IMR-90 (cell line): ENCODE results near the gene LPCAT2. TPM values are rescaled to one million over a fixed set of nuclear protein-coding genes. Genes with fewer than 3 reads are reported as not detected.

ENCODE experiments used
- ATAC-seq: fragments of 200-7000 bp; cut with Tn5 transposase; 2 replicates; pipeline ENCODE4 v1.9.1; 2020; ENCODE audit warnings: low read depth, mild to moderate bottlenecking, moderate library complexity
- BruUV-seq: library from RNA; stranded (reverse); fragments of 400-500 nt; replicated peaks from 2 replicates; lab custom pipeline; 2021; lab: Mats Ljungman, UMichigan
- CTCF ChIA-PET: fragments of 300-600 bp; formaldehyde crosslinking; extraction: SDS; loops from one replicate; lab custom pipeline; 2021; ENCODE audit warnings: antibody characterized with exemption; lab: Yijun Ruan, JAX
- POLR2A ChIA-PET: fragments of 300-600 bp; sonication (Branson Sonifier 250); formaldehyde crosslinking; loops from one replicate; lab custom pipeline; 2022; ENCODE audit warnings: antibody characterized with exemption; ENCODE audit not compliant: unreplicated experiment; lab: Charles Lee
- DNase-seq: peaks from one replicate; pipeline ENCODE4 v3.0.0; 2013
- H2AFZ ChIP-seq: replicated peaks from 2 replicates; pipeline ENCODE3; 2013; ENCODE audit warnings: low read length, mild to moderate bottlenecking; ENCODE audit not compliant: poor library complexity
- H2AK5ac ChIP-seq: 2 replicates; pipeline ENCODE4 v1.6.1; 2013; ENCODE audit warnings: low read depth, low read length, inconsistent platforms
- H2AK9ac ChIP-seq: replicated peaks from 2 replicates; pipeline ENCODE3; 2013; ENCODE audit warnings: mild to moderate bottlenecking, low read depth, low read length, moderate library complexity; ENCODE audit not compliant: poor library complexity
- H2BK120ac ChIP-seq: 2 replicates; pipeline ENCODE4 v1.6.1; 2013; ENCODE audit warnings: low read depth, low read length, inconsistent platforms
- H2BK15ac ChIP-seq: 3 replicates; pipeline ENCODE4 v1.6.1; 2013; ENCODE audit warnings: low read depth, low read length, inconsistent platforms
- H2BK20ac ChIP-seq: 2 replicates; pipeline ENCODE4 v1.6.1; 2013; ENCODE audit warnings: low read depth, mild to moderate bottlenecking, inconsistent platforms, low read length, moderate library complexity
- H2BK5ac ChIP-seq: 2 replicates; pipeline ENCODE4 v1.6.1; 2013; ENCODE audit warnings: mild to moderate bottlenecking, low read depth, low read length, inconsistent platforms; ENCODE audit not compliant: poor library complexity, severe bottlenecking
- H3K14ac ChIP-seq: replicated peaks from 2 replicates; pipeline ENCODE4 v1.6.1; 2013; ENCODE audit warnings: low read depth, low read length, inconsistent platforms
- H3K18ac ChIP-seq: 2 replicates; pipeline ENCODE4 v1.6.1; 2013; ENCODE audit warnings: low read depth, low read length, control low read depth
- H3K23ac ChIP-seq: 2 replicates; pipeline ENCODE4 v1.6.1; 2013; ENCODE audit warnings: low read depth, low read length, inconsistent platforms
- H3K27ac ChIP-seq: 2 replicates; pipeline ENCODE4 v1.5.1; 2013; ENCODE audit warnings: mild to moderate bottlenecking, control low read depth, low read length; ENCODE audit not compliant: insufficient read depth
- H3K27me3 ChIP-seq: 2 replicates; pipeline ENCODE4 v1.6.1; 2013; ENCODE audit warnings: low read length; ENCODE audit not compliant: control insufficient read depth, insufficient read depth
- H3K36me3 ChIP-seq: 2 replicates; pipeline ENCODE4 v1.6.1; 2013; ENCODE audit warnings: low read length, mixed read lengths; ENCODE audit not compliant: control insufficient read depth, insufficient read depth
- H3K4ac ChIP-seq: 2 replicates; pipeline ENCODE4 v1.6.1; 2013; ENCODE audit warnings: low read depth, low read length, inconsistent platforms
- H3K4me1 ChIP-seq: 2 replicates; pipeline ENCODE4 v1.6.1; 2013; ENCODE audit warnings: low read length, mixed read lengths; ENCODE audit not compliant: control insufficient read depth, insufficient read depth
- H3K4me2 ChIP-seq: 2 replicates; pipeline ENCODE4 v1.6.1; 2013; ENCODE audit warnings: low read depth, mild to moderate bottlenecking, control low read depth, low read length, moderate library complexity
- H3K4me3 ChIP-seq: 2 replicates; pipeline ENCODE4 v1.5.1; 2013; ENCODE audit warnings: low read depth, mild to moderate bottlenecking, control low read depth, low read length, moderate library complexity; ENCODE audit not compliant: insufficient read depth
- H3K56ac ChIP-seq: 2 replicates; pipeline ENCODE4 v1.6.1; 2013; ENCODE audit warnings: low read length, inconsistent platforms; ENCODE audit not compliant: insufficient read depth; ENCODE audit errors: extremely low read depth
- H3K79me1 ChIP-seq, 2 experiments: 2 replicates each; pipeline ENCODE4 v1.6.1; 2013; ENCODE audit warnings: low read length in 2 of 2, inconsistent platforms in 1 of 2, low read depth in 1 of 2
- H3K9ac ChIP-seq: 2 replicates; pipeline ENCODE4 v1.6.1; 2013; ENCODE audit warnings: low read depth, low read length, control low read depth
- H3K9me1 ChIP-seq: 2 replicates; pipeline ENCODE4 v1.6.1; 2013; ENCODE audit warnings: low read length, inconsistent platforms; ENCODE audit not compliant: insufficient read depth
- H3K9me3 ChIP-seq: 2 replicates; pipeline ENCODE4 v1.6.1; 2013; ENCODE audit warnings: low read length; ENCODE audit not compliant: control insufficient read depth, insufficient read depth
- H4K20me1 ChIP-seq: 2 replicates; pipeline ENCODE4 v1.6.1; 2013; ENCODE audit warnings: low read length, inconsistent platforms; ENCODE audit not compliant: insufficient read depth
- H4K5ac ChIP-seq: 2 replicates; pipeline ENCODE4 v1.6.1; 2013; ENCODE audit warnings: mild to moderate bottlenecking, low read depth, low read length, control low read depth
- H4K8ac ChIP-seq, 2 experiments: 2 replicates each; pipeline ENCODE4 v1.6.1; 2013; ENCODE audit warnings: low read depth in 2 of 2, low read length in 2 of 2, control low read depth in 1 of 2, inconsistent platforms in 1 of 2
- H4K91ac ChIP-seq: 2 replicates; pipeline ENCODE4 v1.6.1; 2013; ENCODE audit warnings: low read depth, low read length, inconsistent platforms; ENCODE audit not compliant: insufficient read depth
- BHLHE40 ChIP-seq: fragments of 150-350 bp; IDR thresholded peaks from 2 replicates; pipeline ENCODE4 v1.6.1; 2016; ENCODE audit warnings: mild to moderate bottlenecking, low read depth, low read length
- CEBPB ChIP-seq: IDR thresholded peaks from 2 replicates; pipeline ENCODE4 v1.6.1; 2012; ENCODE audit warnings: low read depth, low read length, improper control_type of control experiment
- CHD1 ChIP-seq: IDR thresholded peaks from 2 replicates; pipeline ENCODE4 v1.6.1; 2012; ENCODE audit warnings: low read depth, low read length, improper control_type of control experiment
- ELK1 ChIP-seq: fragments of 150-350 bp; IDR thresholded peaks from 2 replicates; pipeline ENCODE4 v1.6.1; 2016; ENCODE audit warnings: low read depth, mild to moderate bottlenecking, low read length, moderate library complexity, borderline replicate concordance
- MAZ ChIP-seq: IDR thresholded peaks from 2 replicates; pipeline ENCODE4 v1.6.1; 2012; ENCODE audit warnings: low read depth, mild to moderate bottlenecking, low read length, improper control_type of control experiment, moderate library complexity, borderline replicate concordance
- MXI1 ChIP-seq: IDR thresholded peaks from 2 replicates; pipeline ENCODE4 v1.6.1; 2012; ENCODE audit warnings: low read depth, mild to moderate bottlenecking, low read length, moderate library complexity, borderline replicate concordance
- POLR2A ChIP-seq: IDR thresholded peaks from 2 replicates; pipeline ENCODE4 v1.6.1; 2012; ENCODE audit warnings: mild to moderate bottlenecking, low read depth, low read length
- RFX5 ChIP-seq: IDR thresholded peaks from 2 replicates; pipeline ENCODE4 v1.8.0; 2012; ENCODE audit warnings: low read depth, mild to moderate bottlenecking, low read length, moderate library complexity
- WGBS, 2 experiments: methylation state at CpG; one replicate each; pipeline versions ENCODE4 v1.1.5 to v1.1.7; 2013; ENCODE audit warnings: missing lambda C conversion rate in 2 of 2; ENCODE audit not compliant: insufficient read length in 1 of 2; ENCODE audit errors: extremely low coverage in 2 of 2; 5-methylcytosine and 5-hydroxymethylcytosine counted together
- dilution Hi-C: fragments of 300-500 bp; cut with HindIII; formaldehyde crosslinking; loops from one replicate; pipeline ENCODE4 v1.14.3; 2018; ENCODE audit warnings: low sequenced_read_pairs; ENCODE audit not compliant: unreplicated experiment
- in situ Hi-C: fragments of 300-500 bp; cut with MboI; formaldehyde crosslinking; loops from 3 replicates; pipeline ENCODE4 v1.14.3; 2019; ENCODE audit warnings: low sequenced_read_pairs, inconsistent platforms, mixed read lengths
- intact Hi-C: fragments of 100-400 bp; cut with micrococcal nuclease; formaldehyde crosslinking; loops from 2 replicates; pipeline ENCODE4 v1.10.0; 2022
- polyA plus RNA-seq, 3 experiments: library from polyadenylated mRNA; depleted of rRNA; stranded (reverse); fragments of >200 nt; gene quantifications; 2 replicates each; pipeline ENCODE4 v1.2.3, GENCODE V29; 2012; ENCODE audit warnings: low replicate concordance in 1 of 3
- total RNA-seq: library from RNA; depleted of rRNA; stranded (reverse); fragments of >200 nt; gene quantifications from 2 replicates; pipeline ENCODE4 v1.2.3, GENCODE V29; 2012
- TF ChIP-seq, protein P1 (sequence below): conservative IDR thresholded peaks from 2 replicates; pipeline ENCODE4 v1.5.1; 2012; ENCODE audit warnings: mild to moderate bottlenecking, low read depth, low read length, improper control_type of control experiment
- TF ChIP-seq, protein P2 (sequence below): fragments of 150-350 bp; IDR thresholded peaks from 2 replicates; pipeline ENCODE4 v1.6.1; 2017; ENCODE audit warnings: mild to moderate bottlenecking, antibody characterized with exemption, low read length, low read depth

LPCAT2 gene
- total and polyA plus RNA-seq, 2 of the 4 experiments (the other 2 are of a cell fraction): 8.6 to 8.7 TPM

GRCh38 chr16:55615071-55615470 is 106.2 kb downstream of the LPCAT2 start:
- H4K20me1 ChIP-seq: no peaks in the 10 kb centered on the region
- BruUV-seq: no TSS peak
- DNase-seq: no peak
- no peak overlapping the region for H3K14ac ChIP-seq
- no peak overlapping the region for H2BK20ac ChIP-seq
- H2BK15ac ChIP-seq: no peak overlapping the region
- no peak overlapping the region for H3K27ac ChIP-seq
- dilution Hi-C loops (no loop called here), intact Hi-C loops (no loop called here), in situ Hi-C loops (no loop called here)
- no peak overlapping the region for H2AK9ac ChIP-seq
- no peaks in the 10 kb centered on the region for H3K9me1 ChIP-seq
- H2BK120ac ChIP-seq: no peak overlapping the region
- H3K56ac ChIP-seq: no peak overlapping the region
- no peak for ATAC-seq
- ChIA-PET POLR2A (no interaction called here), CTCF (no interaction called here)
- no peak overlapping the region for H3K18ac ChIP-seq
- no peak overlapping the region for H2AFZ ChIP-seq
- H4K8ac ChIP-seq: no peak overlapping the region
- TF ChIP-seq ELK1 (no peak), CHD1 (no peak), BHLHE40 (no peak), RFX5 (no peak), MXI1 (no peak), POLR2A (no peak), MAZ (no peak), CEBPB (no peak)
- TF ChIP-seq, protein P1, sequence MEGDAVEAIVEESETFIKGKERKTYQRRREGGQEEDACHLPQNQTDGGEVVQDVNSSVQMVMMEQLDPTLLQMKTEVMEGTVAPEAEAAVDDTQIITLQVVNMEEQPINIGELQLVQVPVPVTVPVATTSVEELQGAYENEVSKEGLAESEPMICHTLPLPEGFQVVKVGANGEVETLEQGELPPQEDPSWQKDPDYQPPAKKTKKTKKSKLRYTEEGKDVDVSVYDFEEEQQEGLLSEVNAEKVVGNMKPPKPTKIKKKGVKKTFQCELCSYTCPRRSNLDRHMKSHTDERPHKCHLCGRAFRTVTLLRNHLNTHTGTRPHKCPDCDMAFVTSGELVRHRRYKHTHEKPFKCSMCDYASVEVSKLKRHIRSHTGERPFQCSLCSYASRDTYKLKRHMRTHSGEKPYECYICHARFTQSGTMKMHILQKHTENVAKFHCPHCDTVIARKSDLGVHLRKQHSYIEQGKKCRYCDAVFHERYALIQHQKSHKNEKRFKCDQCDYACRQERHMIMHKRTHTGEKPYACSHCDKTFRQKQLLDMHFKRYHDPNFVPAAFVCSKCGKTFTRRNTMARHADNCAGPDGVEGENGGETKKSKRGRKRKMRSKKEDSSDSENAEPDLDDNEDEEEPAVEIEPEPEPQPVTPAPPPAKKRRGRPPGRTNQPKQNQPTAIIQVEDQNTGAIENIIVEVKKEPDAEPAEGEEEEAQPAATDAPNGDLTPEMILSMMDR: no peak
- TF ChIP-seq, protein P2, sequence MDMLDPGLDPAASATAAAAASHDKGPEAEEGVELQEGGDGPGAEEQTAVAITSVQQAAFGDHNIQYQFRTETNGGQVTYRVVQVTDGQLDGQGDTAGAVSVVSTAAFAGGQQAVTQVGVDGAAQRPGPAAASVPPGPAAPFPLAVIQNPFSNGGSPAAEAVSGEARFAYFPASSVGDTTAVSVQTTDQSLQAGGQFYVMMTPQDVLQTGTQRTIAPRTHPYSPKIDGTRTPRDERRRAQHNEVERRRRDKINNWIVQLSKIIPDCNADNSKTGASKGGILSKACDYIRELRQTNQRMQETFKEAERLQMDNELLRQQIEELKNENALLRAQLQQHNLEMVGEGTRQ: no peak
- H3K4me3 ChIP-seq: no peak overlapping the region
- no peaks in the 10 kb centered on the region for H3K4me1 ChIP-seq
- no peaks in the 10 kb centered on the region for H3K79me1 ChIP-seq
- no peak overlapping the region for H3K9ac ChIP-seq
- H2AK5ac ChIP-seq: no peak overlapping the region
- no peak overlapping the region for H3K23ac ChIP-seq
- H3K4me2 ChIP-seq: no peak overlapping the region
- no peak overlapping the region for H4K91ac ChIP-seq
- no peaks in the 10 kb centered on the region; the same call in 1 of the 2 replicates for H3K27me3 ChIP-seq
- no peaks in the 10 kb centered on the region for H3K36me3 ChIP-seq
- no peaks in the 10 kb centered on the region for H3K9me3 ChIP-seq
- H2BK5ac ChIP-seq: no peak overlapping the region
- 63% methylated on average over 1 of the region's 3 CpGs; no CpG with 5 or more reads in 1 of the 2 experiments for WGBS, 2 experiments
- H4K5ac ChIP-seq: no peak overlapping the region
- H3K4ac ChIP-seq: no peak overlapping the region
